IPS DF 19.7 (cell line): Measurements from ENCODE around the gene CPLANE1.
"Not testable (repeated sequence)": the region's sequence is repeated elsewhere in the genome, so short reads cannot be mapped to it uniquely, and the experiment has no call there.

Source experiments
- DNase-seq: peaks from one replicate; pipeline ENCODE4 v3.0.0-alpha.2; 2013; ENCODE audit warnings: low read depth, low spot score

Gene CPLANE1

DNA sequence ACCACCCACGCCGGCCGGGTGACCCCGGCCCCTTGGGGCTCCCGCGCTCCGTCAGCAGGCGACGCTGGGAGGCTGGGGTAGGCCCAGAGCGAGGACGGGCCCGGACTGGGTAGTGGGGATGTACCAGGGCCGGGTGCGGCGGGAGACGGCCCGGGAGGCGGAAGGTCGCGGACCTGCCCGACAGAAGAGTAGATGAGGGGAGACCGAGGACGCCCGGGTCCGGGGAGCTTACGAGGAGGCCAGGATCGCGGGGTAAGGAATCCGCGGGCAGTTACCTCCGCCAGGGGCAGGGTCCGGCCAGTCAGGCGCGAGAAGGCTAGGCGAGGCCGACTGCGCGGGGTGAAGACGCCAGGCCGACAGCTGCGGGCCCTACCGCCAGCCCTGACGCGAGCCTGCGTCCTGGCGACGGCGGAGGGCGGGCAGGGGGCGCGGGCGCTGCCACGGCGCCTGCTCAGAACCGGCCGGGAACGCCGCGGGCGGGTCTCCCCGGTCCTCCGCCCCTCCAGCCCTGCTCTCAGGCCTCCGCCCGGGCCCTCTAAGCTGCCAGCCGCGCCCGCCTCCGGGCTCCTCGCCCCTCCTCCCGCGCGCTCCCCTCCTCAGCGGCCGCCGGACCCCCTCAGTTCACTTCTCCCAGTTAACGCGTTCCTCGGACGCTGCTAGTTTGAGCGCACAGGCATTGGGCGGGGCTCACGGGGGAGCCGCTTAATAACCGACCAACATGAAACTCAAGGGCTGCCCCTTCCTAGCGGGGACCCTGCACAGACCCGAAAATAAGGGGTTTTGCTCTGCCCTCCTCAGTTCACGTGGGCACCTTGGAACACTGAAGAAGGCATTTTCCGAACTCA is at the start of gene CPLANE1:
TSS of gene CPLANE1 (minus strand) at position 407 of the 845 bp plus-strand sequence. CDS start 1,678 bp downstream, outside the sequence.
- DNase-seq: no peak

DNA sequence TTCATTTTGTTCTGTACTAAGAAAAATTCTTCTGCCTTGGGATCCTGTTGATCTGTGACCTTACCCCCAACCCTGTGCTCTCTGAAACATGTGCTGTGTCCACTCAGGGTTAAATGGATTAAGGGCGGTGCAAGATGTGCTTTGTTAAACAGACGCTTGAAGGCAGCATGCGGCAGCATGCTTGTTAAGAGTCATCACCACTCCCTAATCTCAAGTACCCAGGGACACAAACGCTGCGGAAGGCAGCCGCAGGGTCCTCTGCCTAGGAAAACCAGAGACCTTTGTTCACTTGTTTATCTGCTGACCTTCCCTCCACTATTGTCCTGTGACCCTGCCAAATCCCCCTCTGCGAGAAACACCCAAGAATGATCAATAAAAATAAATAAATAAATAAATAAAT is 47.1 kb upstream of the CPLANE1 start:
- DNase-seq: not testable (repeated sequence)

DNA sequence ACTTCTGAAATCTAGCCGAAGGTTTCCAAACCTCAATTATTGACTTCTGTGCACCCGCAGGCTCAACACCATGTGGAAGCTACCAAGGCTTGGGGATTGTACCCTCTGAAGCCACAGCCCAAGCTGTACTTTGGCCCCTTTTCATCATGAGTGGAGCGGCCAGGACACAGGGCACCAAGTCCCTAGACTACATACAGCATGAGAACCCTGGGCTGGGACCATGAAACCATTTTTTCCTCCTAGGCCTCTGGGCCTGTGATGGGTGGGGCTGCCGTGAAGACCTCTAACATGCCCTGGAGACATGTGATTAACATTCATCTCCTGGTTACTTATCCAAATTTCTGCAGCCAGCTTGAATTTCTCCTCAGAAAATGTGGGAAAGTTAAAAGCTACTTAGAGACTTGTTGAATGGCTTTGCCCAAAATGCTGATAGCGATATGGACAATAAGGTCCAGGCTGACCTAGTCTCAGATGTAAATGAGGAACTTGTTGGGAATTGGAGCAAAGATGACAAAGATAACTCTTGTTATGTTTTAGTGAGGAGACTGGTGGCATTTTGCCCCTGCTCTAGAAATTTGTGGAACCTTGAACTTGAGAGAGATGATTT is 34.1 kb upstream of the CPLANE1 start:
- no peak for DNase-seq

DNA sequence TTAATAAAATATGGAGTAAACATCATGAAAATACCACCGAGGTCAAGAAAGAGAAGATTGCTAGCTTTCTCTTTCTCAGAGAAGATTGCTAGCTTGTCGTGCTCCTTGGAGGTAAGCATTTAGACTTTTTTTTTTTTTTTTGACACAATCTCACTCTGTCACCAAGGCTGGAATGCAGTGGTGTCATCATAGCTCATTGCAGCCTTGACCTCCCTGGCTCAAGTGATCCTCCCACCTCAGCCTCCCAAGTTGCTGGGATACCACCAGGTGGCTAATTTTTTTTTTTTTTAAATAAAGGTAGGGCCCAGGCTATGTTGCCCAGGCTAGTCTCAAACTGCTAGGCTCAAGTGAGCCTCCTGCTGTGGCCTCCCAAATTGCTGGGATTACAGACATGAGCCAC is 26.3 kb upstream of the CPLANE1 start:
- DNase-seq: no peak

DNA sequence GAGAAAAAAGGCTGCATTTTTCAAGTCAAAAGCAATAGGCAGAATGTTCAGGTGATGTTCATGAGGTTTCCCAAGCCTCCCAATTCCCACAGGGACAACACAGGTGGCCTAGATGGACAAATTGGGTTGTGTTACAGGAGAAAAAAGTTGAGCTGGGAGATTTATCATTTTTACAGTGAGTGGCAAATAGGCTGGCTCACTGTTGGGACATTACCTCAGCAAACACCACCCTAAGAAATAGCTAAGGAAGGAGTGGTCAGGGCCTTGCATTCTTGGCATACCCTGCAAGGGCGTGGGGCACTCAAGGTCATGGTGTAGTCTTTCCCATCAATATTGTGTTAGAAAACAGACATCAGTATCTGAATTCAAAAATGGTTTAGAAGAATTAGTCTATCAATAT is 23.3 kb upstream of the CPLANE1 start:
- no peak for DNase-seq

DNA sequence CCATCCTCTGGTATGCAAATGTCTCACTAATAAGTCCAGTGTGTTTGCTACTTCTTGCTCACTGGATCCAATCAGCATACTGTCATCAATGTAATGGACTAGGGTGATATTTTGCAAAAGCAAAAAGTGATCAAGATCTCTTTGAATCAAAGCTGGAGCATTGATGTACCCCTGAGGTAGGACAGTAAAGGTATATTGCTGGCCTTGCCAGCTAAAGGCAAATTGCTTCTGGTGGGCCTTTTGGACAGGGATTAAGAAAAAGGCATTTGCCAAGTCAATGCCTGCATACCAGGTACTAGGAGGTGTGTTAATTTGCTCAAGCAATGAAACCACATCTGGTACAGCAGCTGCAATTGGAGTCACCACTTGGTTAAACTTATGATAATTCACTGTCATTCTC is 18.9 kb upstream of the CPLANE1 start:
- DNase-seq: not testable (repeated sequence)

DNA sequence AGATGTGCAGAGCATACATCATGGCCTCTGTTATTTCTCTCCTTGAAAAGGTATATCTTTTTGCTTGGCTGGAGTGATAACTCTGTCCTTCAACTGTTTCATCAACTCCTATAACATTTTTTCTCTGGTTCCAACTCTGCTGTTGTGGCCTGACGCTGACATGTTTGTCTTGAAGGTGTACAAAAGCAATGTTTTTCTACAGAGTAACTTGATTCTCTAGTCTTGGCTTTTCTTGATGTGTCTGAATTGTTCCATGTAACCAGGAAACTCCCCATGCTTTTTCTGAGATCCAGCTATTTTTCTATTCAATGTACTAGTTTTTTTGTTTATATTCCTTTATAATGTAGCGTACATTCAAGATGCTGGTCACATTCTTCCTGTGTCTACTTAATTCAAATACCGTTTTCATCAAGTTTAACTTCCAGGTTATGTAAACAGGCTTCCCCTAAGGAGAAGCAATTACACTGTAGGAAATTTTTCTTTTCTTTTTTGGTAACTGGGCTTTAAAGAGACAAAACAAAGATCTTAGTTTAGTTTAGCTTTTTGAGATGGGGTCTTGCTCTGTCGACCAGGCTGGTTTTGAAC is 6.7 kb upstream of the CPLANE1 start:
- DNase-seq: no peak

DNA sequence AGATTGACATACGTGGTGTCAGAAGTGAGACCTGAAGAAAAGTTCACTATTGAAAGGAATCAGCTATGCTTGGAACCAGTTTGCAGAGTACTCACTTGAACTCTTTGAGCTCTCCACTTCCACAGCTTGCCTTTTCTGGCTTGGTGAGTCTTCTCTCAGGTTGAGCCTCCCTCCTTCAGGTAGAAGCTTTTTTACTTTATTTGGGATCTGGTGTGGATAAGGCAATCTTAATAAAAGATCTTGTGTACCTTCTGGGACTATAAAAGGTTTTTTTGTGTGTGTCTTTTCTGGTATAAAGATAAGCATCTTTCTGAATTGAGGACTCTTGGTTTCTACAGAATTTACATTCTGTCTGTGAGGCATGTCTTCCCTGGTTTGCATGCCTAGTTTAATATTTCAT is 5.4 kb upstream of the CPLANE1 start:
- no peak for DNase-seq

DNA sequence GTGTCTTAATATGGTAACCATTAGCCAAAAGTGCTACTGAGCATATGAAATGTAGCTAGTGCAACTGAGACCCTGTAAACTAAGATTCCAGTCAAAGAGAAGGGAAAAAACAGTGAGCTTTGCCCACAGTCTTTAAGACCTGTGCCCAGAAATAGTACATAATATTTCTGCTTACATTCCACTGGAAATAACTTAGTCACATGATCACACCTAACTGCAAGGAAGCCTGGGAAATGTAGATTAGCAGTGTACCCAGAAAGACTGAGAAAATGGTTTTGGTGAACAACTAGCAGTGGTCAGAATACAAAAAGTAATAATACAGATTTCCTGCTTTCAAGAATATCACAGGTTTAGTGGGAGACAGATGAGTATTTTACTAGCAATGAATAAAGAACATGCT is 2.5 kb upstream of the CPLANE1 start:
- no peak for DNase-seq

DNA sequence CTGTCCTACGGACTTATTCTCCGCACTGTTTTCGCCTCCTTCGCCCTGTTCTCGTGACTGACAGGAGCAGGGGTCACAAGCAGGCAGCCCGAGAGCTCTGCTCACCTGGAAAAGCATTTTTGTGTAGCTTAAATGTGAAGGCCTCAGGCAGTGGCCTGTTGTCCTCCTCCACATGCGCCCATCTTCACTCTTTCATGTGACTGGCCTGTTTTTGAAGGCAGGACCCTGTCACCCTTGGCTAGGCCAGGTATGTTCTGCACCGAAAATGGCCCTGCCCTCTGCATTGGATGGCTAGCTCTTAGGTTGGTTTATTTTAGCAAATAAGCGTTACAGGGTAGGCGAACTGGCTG is 614 bp upstream of the CPLANE1 start:
- DNase-seq: no peak

DNA sequence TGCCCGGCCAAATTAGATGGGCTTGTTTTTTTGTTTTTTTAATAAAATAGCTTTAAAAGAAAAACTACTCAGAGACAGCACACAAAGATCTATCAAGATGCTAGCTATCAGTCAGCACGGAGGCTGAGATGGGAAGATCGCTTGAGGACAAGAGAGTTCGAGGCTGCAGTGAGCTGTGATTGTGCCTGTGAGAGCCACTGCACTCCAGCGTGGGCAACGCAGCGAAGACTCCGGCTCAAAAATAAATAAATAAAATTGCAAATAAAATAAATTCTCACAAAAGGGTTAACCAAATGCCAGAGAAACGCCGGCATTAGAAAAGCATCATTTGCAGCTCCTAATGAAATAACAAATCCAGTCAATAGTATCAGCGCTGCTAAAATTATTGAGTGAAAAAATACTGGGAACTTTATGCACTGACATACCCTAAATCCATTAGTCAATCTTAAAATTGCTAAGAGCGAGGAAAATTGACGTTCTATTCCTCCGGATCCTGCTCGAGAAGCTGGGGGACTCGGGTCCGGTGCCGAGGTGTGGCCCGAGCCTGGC is 681 bp downstream of the CPLANE1 start:
- no peak for DNase-seq

DNA sequence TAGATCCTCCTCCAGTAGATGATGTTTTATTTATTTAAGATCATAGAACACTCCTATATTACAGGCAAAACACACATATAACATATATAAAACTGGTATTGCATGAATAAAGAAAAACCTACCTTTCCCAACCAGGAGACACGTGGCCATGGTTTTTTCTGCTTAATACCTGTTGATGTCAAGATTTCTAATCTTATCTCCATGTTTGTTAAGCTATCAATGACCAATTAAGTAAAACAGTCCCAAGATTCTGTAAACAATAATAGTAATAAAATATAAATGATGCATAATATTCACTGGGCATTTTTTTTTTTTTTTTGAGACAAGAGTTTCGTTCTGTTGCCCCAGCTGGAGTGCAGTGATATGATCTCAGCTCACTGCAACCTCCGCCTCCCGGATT is 1.7 kb downstream of the CPLANE1 start:
- DNase-seq: no peak

DNA sequence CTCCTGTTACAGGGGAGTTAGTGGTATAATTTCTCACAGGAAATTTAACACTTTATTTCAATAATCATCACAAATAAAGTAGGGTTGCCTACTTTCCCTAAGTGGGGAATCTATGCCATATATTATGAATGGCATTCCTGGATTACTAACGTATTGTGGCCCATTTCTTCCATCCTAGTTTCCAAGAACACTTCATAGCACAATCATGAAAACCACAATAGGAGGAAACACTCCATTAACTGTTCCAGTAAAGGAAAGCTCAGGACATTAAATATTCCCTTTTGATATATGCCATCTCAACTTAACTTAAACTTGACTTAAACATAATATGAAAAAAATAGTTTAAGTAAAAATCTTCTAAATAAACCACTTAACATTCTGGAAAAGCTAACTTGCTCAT is 2.1 kb downstream of the CPLANE1 start:
- no peak for DNase-seq

DNA sequence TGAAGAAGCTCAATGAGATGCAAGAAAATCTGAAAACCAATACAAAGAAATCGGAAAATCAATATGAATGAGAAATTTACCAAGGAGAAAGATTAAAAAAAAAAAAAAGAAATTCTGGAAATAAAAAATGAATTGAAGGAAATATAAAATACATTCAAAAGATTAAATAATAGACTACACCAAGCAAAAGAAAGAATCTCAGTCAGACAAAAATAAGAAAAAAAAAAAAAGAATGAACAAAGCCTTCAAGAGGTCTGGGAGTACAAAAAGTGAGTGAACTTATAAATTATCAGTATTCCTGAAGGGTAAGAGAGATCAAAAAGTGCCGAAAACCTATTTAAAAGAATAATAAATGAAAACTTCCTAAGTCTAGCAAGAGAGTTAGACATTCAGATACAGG is 14.9 kb downstream of the CPLANE1 start:
- no peak for DNase-seq

DNA sequence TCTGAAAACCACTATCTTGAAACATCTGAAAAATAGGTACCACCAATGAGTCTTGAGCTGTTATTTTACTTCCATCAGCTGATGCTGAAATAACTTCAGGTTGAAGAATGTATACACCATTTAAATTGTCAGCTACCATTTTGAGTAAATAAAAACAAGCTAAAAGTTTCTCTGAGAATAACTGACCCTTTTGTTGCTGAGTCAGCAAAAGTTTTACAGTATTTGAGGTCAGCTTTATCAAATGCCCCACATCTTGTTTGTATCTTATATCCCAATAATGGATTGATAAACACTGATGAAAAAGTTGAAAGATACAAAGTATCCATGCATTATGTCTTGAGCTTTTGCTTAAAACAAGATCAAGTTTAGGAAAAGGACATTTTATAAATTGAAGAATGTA is 22.8 kb downstream of the CPLANE1 start:
- no peak for DNase-seq

DNA sequence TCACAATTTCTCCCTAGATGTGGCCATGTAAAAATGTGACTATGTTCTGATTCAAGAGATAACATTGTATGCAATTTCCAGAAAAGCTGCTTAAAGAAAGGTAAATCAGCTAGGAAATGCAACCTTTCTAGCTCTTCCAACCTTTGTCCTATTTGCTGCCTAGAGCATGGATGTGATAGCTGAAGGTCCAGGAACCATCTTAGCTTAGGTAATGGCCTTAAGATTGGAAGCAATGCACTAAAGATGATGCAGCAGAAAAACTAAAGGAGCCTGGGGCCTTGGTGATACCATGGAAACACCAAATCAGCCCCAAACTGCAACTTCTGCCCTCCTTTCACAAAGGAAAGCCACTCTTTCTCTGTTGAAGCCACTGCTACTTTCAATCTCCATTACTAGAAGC is 27.0 kb downstream of the CPLANE1 start:
- DNase-seq: no peak

DNA sequence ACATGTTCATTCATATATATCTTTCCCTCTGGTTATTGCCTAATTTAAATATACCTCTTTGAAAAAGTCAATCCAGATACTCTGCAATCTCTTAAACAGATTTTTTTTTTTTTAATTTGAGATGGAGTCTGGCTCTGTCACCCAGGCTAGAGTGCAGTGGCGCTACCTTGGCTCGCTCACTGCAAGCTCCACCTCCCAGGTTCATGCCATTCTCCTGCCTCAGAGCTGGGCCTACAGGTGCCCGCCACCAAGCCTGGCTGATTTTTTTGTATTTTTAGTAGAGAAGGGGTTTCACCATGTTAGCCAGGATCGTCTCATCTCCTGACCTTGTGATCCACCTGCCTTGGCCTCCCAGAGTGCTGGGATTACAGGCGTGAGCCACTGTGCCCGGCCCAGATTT is 28.8 kb downstream of the CPLANE1 start:
- not testable (repeated sequence) for DNase-seq

DNA sequence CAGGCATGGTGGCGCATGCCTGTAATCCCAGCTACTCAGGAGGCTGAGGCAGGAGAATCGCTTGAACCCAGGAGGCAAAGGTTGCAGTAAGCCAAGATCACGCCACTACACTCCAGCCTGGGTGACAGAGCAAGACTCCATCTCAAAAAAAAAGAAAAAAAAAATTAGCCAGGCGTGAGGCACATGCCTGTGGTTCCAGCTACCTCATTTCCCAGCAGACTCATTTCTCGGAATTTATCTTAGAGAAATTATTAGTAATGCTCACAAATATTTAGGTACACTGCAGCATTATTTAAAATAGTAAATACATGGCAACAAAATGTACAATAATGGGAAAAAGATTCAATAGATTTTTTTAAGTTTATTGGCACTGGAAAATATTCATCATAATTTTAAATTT is 29.8 kb downstream of the CPLANE1 start:
- not testable (repeated sequence) for DNase-seq

DNA sequence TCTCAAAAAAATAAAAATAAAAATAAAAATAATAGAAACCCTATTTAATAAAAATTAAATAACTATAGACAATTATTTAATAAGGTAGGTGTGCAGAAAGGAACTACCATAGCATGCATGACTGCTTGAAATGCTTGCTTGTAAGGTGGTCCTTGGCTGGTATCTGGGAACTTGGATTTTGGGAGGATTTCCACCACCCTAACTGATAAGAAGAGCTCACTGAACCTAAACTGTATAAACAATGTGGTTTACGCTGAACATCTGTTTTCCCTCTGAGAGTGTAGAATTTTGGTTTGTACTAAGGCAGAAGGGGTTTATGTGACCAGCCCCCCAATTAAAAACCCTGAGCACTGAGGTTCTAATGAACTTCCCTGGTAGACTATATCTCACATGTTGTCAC is 31.2 kb downstream of the CPLANE1 start:
- no peak for DNase-seq

DNA sequence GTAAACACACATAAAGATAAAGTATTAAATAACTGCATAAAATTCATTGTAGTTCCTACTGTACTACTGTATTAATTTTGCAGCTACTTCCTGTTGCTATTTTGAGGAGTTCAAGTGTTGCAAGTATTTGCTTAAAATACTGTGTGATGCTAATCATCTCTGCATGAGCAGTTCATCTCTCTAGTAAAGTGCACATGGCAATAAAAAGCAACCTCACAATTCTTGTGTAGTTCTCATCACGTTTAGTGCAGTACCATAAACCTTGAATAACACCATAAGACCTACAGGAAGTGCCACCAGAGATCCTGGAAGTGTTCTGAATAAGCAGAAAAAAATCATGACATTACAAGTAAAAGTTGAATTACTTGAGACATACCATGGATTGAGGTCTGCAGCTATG is 34.6 kb downstream of the CPLANE1 start:
- DNase-seq: no peak

DNA sequence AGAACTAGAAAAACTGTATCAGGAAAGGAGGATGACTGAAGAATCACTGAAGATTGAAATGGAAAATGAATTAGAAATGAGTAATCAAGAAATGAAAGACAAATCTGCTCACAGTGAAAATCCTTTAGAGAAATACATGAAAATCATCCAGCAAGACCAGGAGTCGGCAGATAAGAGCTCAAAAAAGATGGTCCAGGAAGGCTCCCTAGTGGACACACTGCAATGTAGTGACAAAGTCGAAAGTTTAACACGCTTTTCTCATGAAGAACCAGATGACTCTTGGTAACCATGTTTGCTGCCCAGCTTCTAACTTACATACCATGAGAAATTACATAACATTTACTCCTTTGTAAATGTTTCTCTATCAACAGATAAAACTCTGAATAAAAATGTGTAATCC is 37.1 kb downstream of the CPLANE1 start:
- no peak for DNase-seq

DNA sequence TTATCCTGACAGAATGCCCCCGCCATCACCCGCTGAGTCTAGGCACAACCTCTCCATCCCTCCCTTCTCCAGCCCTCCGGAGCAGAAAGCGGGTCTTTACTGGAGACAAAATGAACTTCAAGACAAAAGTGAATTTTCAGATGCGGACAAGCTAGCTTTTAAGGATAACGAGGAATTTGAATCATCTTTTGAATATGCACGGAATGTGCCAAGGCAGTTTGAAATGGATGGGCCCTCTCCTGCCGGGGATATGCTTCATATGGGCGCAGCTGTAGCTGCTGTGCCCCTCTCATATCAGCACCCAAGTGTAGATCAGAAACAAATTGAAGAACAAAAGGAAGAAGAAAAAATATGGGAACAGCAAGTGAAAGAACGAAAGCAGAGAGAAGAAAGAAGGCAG is 37.5 kb downstream of the CPLANE1 start:
- DNase-seq: no peak
